Breast epithelium (tissue), 4 donors: Measurements from ENCODE around the gene ADGRA1. TPM values are rescaled to one million over a fixed set of nuclear protein-coding genes. Genes with fewer than 3 reads are reported as not detected.

ENCODE experiments used
- DNase-seq, 2 donors: peaks; one replicate each; pipeline ENCODE4 v3.0.0-alpha.2; 2019; ENCODE audit warnings: low spot score in 2 of 2
- H3K27ac ChIP-seq, 2 donors: fragments of 200-600 bp; sonication (generic) in 1 of 2; one replicate each; pipeline ENCODE4 v1.5.1; 2016 to 2019; ENCODE audit warnings: mild to moderate bottlenecking in 1 of 2
- H3K27me3 ChIP-seq, 2 donors: fragments of 200-600 bp; sonication (generic) in 1 of 2; one replicate each; pipeline versions ENCODE4 v1.5.1 to v1.6.0; 2017 to 2019; ENCODE audit warnings: control low read depth in 1 of 2, mild to moderate bottlenecking in 1 of 2
- H3K36me3 ChIP-seq: fragments of 200-600 bp; one replicate; pipeline ENCODE4 v1.5.1; 2019
- H3K4me1 ChIP-seq, 2 donors: fragments of 200-600 bp; sonication (generic); one replicate each; pipeline ENCODE4 v1.5.1; 2016 to 2019; ENCODE audit warnings: control low read depth in 1 of 2
- H3K4me3 ChIP-seq, 3 donors: fragments of 200-600 bp; sonication (generic); 1 replicate in 2 of 3; 2 replicates in 1 of 3; pipeline ENCODE4 v1.5.1; 2016 to 2019; ENCODE audit warnings: mild to moderate bottlenecking in 3 of 3, moderate library complexity in 2 of 3
- H3K9me3 ChIP-seq, 2 donors: fragments of 200-600 bp; sonication (generic) in 1 of 2; one replicate each; pipeline ENCODE4 v1.5.1; 2016 to 2019; ENCODE audit warnings: control low read depth in 1 of 2
- POLR2A ChIP-seq: fragments of 450-650 bp; IDR thresholded peaks from one replicate; pipeline ENCODE4 v1.6.1; 2016; ENCODE audit warnings: antibody characterized with exemption, mild to moderate bottlenecking, moderate library complexity
- POLR2AphosphoS5 ChIP-seq, 3 donors: sonication (generic); formaldehyde crosslinking; IDR thresholded peaks; one replicate each; pipeline ENCODE4 v1.6.1; 2017; ENCODE audit warnings: antibody characterized with exemption in 3 of 3
- intact Hi-C: fragments of 100-400 bp; cut with DNase I; formaldehyde crosslinking; loops from one replicate; pipeline ENCODE4 v1.15.1; 2023; ENCODE audit warnings: low total_unique reads
- total RNA-seq, 3 donors: library from RNA; depleted of rRNA; stranded (reverse); fragments of >200 nt; gene quantifications; one replicate each; pipeline ENCODE4 v1.1.0, GENCODE V29; 2016
- TF ChIP-seq, protein P1 (sequence below), 3 donors: fragments of 450-650 bp; IDR thresholded peaks; one replicate each; pipeline ENCODE4 v1.5.1; 2016 to 2017; ENCODE audit warnings: antibody characterized with exemption in 3 of 3, mild to moderate bottlenecking in 3 of 3, moderate library complexity in 3 of 3

Gene ADGRA1
- total RNA-seq, 3 donors from 2014 or later = 0.33 TPM; not detected in 2

GRCh38 chr10:133114251-133114650, 26.5 kb downstream of the ADGRA1 start:
- no peaks in the 10 kb centered on the region for H3K4me1 ChIP-seq
- no peaks in the 10 kb centered on the region for H3K36me3 ChIP-seq
- peaks cover 0 to 37% of the 10 kb centered on the region in 2 donors for H3K27me3 ChIP-seq
- no peak for DNase-seq
- no peak overlapping the region for H3K4me3 ChIP-seq
- TF ChIP-seq, protein P1, sequence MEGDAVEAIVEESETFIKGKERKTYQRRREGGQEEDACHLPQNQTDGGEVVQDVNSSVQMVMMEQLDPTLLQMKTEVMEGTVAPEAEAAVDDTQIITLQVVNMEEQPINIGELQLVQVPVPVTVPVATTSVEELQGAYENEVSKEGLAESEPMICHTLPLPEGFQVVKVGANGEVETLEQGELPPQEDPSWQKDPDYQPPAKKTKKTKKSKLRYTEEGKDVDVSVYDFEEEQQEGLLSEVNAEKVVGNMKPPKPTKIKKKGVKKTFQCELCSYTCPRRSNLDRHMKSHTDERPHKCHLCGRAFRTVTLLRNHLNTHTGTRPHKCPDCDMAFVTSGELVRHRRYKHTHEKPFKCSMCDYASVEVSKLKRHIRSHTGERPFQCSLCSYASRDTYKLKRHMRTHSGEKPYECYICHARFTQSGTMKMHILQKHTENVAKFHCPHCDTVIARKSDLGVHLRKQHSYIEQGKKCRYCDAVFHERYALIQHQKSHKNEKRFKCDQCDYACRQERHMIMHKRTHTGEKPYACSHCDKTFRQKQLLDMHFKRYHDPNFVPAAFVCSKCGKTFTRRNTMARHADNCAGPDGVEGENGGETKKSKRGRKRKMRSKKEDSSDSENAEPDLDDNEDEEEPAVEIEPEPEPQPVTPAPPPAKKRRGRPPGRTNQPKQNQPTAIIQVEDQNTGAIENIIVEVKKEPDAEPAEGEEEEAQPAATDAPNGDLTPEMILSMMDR (IDR thresholded peaks at IDR 0.05) = no peak
- TF ChIP-seq POLR2A (no peak), POLR2AphosphoS5 (IDR thresholded peaks at IDR 0.05) (no peak)
- H3K9me3 ChIP-seq = peaks cover 7% of the 10 kb centered on the region in 2 donors
- no peak overlapping the region for H3K27ac ChIP-seq
- intact Hi-C loops = no loop called here

- no peak for DNase-seq
- no peak overlapping the region for H3K27ac ChIP-seq
- H3K4me3 ChIP-seq = no peak overlapping the region
- intact Hi-C loops = no loop called here
- H3K4me1 ChIP-seq = no peaks in the 10 kb centered on the region
- TF ChIP-seq, protein P1 (IDR thresholded peaks at IDR 0.05) = no peak
- TF ChIP-seq POLR2A = no peak
- TF ChIP-seq POLR2AphosphoS5 (IDR thresholded peaks at IDR 0.05) = no peak
- peaks cover 7 to 12% of the 10 kb centered on the region in 2 donors for H3K9me3 ChIP-seq
- H3K27me3 ChIP-seq = peaks cover 0 to 34% of the 10 kb centered on the region in 2 donors
- H3K36me3 ChIP-seq = no peaks in the 10 kb centered on the region
Observed at GRCh38 chr10:133114726-133115452, 27.2 kb downstream of the ADGRA1 start.

DNA sequence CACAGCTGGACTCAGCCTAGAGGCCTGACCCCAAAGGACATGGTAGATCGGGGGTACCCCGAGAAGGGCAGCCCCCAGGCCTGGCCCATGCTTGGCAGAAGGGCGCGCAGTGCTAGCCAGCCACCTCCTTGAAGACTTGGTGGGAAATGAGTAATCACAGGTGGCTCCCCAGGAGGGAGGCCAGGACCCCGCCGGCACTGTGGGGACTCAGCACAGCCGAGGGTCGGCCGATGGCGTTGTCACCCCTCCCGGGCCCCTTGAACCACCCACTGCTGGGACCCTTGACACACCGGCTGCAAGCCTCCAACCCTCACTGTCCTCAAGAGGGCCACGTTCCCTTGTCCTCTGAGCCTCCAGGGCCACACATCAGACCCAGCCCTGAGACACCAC, 27.7 kb downstream of the ADGRA1 start:
- Histone ChIP-seq H3K27me3 (peaks cover 0 to 34% of the 10 kb centered on the region in 2 donors), H3K4me1 (no peaks in the 10 kb centered on the region), H3K9me3 (peaks cover 7 to 17% of the 10 kb centered on the region in 2 donors), H3K4me3 (no peak overlapping the region), H3K36me3 (no peaks in the 10 kb centered on the region), H3K27ac (no peak overlapping the region)
- TF ChIP-seq POLR2A (no peak), POLR2AphosphoS5 (IDR thresholded peaks at IDR 0.05) (no peak)
- TF ChIP-seq, protein P1 (IDR thresholded peaks at IDR 0.05) = no peak
- intact Hi-C loops = no loop called here
- DNase-seq = no peak

DNA sequence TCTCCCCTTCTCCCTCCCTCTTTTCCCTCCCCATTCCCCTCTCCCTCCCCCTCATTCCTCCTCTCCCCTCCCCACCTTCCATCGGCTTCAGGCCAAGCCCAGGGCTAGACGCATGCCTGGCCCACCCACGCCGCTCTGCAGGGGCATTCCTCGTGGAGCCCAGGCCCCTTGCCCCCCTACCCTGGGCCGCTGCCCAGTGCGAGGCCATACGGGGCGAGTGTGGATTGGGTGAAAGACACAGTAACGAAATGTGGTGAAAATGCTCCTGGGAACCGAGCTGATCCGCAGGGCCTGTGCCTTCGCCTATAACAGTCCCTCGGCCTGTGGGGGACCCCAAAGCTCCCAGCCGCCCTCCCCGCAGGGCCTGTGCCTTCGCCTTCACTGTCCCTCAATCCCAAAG, 28.3 kb downstream of the ADGRA1 start:
- no peak for DNase-seq
- intact Hi-C loops = no loop called here
- Histone ChIP-seq H3K27me3 (peaks cover 0 to 34% of the 10 kb centered on the region in 2 donors), H3K9me3 (peaks cover 7 to 17% of the 10 kb centered on the region in 2 donors), H3K4me3 (no peak overlapping the region), H3K36me3 (no peaks in the 10 kb centered on the region), H3K4me1 (no peaks in the 10 kb centered on the region), H3K27ac (no peak overlapping the region)
- no peak for TF ChIP-seq POLR2A
- TF ChIP-seq, protein P1 (IDR thresholded peaks at IDR 0.05) = no peak
- no peak for TF ChIP-seq POLR2AphosphoS5 (IDR thresholded peaks at IDR 0.05)

DNA sequence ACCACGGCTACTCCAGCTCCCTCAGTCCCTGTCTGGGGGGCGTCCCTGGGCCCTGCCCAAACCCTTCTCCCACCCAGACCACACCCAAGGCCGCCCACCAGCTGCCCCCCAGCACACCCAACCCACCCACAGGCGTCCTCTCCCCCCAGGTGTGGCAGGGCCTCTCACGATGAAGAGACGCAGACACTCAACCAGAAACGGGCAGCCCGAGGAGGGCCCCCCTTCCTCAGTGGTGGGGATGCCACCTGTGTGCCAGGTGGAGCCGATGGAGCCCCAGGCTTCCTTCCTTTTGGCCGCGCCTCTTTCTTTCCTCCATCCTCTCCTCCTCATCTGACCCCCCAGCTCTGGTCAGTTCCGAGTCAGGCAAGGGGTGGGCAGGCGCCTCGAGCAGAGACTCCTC, 28.7 kb downstream of the ADGRA1 start:
- Histone ChIP-seq H3K9me3 (peaks cover 7 to 17% of the 10 kb centered on the region in 2 donors), H3K4me3 (no peak overlapping the region), H3K36me3 (no peaks in the 10 kb centered on the region), H3K27ac (no peak overlapping the region), H3K4me1 (no peaks in the 10 kb centered on the region), H3K27me3 (peaks cover 0 to 34% of the 10 kb centered on the region in 2 donors)
- intact Hi-C loops = no loop called here
- TF ChIP-seq POLR2AphosphoS5 (IDR thresholded peaks at IDR 0.05) = no peak
- TF ChIP-seq, protein P1 (IDR thresholded peaks at IDR 0.05) = no peak
- TF ChIP-seq POLR2A = no peak
- no peak for DNase-seq
